Fibroblast of villous mesenchyme (primary cell): ENCODE results near the gene PRRC2B. TPM values are rescaled to one million over a fixed set of nuclear protein-coding genes. Genes with fewer than 3 reads are reported as not detected.
"Not testable (repeated sequence)": the region's sequence is repeated elsewhere in the genome, so short reads cannot be mapped to it uniquely, and the experiment has no call there.

ENCODE experiments used
- DNase-seq: peaks from one replicate; pipeline ENCODE4 v3.0.0-alpha.2; 2010; ENCODE audit warnings: low read depth
- H3K4me3 ChIP-seq: 2 replicates; pipeline ENCODE4 v1.5.1; 2011; ENCODE audit warnings: low read depth, mild to moderate bottlenecking, low read length
- total RNA-seq: library from RNA; depleted of rRNA; stranded (reverse); fragments of >200 nt; gene quantifications from 2 replicates; pipeline ENCODE4 v1.2.3, GENCODE V29; 2012
- TF ChIP-seq, protein P1 (sequence below): IDR thresholded peaks from 2 replicates; pipeline ENCODE4 v1.5.1; 2012; ENCODE audit warnings: low read depth, mild to moderate bottlenecking, low read length; ENCODE audit not compliant: insufficient read depth

Gene PRRC2B
- total RNA-seq, 1 donor: 92.8 TPM

DNA sequence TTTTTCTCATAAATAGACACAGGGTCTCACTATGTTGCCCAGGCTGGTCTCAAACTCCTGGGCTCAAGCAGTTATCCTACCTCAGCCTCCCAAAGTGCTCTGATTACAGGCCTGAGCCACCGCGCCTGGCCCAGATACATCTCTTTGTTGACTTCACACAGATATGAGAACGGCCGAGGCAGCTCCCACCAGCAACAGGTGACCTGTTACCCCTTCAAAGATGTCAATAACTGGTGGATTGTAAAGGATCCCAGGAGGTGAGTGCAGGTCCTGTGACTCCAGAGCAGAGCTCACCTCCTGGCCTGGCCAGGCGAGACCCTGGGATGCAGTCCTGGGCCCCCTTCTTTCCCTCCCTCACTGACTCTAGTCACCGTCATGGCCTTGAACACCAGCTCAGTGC, 118.0 kb downstream of the PRRC2B start:
- TF ChIP-seq, protein P1, sequence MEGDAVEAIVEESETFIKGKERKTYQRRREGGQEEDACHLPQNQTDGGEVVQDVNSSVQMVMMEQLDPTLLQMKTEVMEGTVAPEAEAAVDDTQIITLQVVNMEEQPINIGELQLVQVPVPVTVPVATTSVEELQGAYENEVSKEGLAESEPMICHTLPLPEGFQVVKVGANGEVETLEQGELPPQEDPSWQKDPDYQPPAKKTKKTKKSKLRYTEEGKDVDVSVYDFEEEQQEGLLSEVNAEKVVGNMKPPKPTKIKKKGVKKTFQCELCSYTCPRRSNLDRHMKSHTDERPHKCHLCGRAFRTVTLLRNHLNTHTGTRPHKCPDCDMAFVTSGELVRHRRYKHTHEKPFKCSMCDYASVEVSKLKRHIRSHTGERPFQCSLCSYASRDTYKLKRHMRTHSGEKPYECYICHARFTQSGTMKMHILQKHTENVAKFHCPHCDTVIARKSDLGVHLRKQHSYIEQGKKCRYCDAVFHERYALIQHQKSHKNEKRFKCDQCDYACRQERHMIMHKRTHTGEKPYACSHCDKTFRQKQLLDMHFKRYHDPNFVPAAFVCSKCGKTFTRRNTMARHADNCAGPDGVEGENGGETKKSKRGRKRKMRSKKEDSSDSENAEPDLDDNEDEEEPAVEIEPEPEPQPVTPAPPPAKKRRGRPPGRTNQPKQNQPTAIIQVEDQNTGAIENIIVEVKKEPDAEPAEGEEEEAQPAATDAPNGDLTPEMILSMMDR: no peak
- DNase-seq: no peak
- no peak overlapping the region for H3K4me3 ChIP-seq

DNA sequence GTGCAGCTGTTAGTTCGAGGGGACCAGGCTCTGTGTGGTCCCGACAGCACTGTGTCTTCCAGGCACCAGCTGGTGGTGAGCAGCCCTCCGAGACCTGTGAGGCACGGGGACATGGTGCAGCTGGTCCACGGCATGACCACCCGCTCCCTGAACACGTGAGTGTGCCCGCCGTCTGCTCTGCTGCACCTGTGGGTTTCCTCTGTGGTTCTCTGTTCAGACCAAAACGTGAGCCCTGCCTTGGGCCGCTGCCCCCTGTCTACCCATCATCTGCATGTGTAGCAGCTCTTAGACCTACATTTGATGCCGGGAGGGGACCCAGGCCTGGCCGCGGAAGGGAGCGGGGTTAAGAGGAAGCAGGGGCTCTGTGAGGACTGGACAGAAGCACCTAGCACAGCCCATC, 119.3 kb downstream of the PRRC2B start:
- DNase-seq: no peak
- no peak overlapping the region for H3K4me3 ChIP-seq
- TF ChIP-seq, protein P1: no peak

DNA sequence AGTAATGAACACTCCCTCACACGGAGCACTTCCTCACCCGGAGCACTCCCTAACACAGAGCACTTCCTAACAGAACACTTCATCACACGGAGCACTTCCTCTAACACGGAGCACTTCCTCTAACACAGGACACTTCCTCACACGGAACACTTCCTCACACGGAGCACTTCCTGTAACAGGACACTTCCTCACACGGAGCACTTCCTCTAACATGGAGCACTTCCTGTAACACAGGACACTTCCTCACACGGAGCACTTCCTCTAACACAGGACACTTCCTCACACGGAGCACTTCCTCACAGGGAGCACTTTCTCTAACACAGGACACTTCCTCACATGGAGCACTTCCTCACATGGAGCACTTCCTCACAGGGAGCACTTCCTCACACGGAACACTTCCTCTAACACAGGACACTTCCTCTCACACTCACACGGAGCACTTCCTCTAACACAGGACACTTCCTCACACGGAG, 121.7 kb downstream of the PRRC2B start:
- not testable (repeated sequence) for H3K4me3 ChIP-seq, DNase-seq

DNA sequence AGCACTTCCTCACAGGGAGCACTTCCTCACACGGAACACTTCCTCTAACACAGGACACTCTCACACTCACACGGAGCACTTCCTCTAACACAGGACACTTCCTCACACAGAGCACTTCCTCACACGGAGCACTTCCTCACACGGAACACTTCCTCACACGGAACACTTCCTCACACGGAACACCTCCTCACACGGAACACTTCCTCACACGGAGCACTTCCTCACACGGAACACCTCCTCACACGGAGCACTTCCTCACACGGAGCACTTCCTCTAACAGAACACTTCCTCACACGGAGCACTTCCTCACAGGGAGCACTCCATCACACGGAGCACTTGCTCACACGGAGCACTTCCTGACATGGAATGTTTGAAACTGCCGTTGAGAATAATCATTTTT, 122.2 kb downstream of the PRRC2B start:
- no peak overlapping the region for H3K4me3 ChIP-seq
- TF ChIP-seq, protein P1: no peak
- no peak for DNase-seq

DNA sequence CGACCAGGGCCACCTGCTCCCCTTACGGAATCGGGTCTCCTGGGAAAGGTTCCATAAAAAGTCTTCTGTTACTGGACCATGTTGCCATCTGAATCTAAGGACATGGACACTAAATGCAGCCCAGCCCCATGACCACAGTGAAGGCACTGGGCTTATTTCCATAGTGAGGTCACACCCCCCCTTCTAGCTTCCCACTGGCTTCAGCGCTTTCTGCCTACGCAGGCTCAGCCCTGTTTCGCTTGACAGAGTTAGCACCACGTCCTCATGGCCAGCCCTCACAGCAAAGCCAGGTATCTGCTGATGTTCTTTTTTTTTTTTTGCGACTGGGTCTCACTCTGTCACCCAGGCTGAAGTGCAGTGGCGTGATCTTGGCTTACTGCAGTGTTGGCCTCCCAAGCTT, 123.0 kb downstream of the PRRC2B start:
- H3K4me3 ChIP-seq: no peak overlapping the region
- TF ChIP-seq, protein P1: no peak
- DNase-seq: no peak

DNA sequence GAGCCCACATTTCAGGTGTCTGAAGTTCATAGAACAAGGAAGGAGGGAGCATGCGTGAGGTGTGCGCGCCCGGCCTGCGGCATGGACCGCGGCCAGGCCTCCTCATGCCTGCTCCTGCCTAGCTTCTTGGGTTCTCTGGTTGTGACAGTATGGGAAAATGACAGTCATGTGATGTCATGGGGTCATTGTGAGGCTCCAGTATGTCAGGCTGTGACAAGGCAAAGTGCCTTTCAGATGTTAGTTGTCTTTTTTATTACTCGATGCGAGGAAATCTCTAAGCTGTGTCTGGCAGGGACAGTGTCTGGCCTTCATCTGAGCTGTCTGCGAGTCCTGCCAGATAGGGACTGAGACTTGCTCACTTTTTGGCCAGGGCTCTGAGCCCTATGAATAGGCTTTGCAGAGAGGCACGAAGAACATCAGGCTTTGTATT, 123.9 kb downstream of the PRRC2B start:
- TF ChIP-seq, protein P1: no peak
- no peak for DNase-seq
- H3K4me3 ChIP-seq: no peak overlapping the region

DNA sequence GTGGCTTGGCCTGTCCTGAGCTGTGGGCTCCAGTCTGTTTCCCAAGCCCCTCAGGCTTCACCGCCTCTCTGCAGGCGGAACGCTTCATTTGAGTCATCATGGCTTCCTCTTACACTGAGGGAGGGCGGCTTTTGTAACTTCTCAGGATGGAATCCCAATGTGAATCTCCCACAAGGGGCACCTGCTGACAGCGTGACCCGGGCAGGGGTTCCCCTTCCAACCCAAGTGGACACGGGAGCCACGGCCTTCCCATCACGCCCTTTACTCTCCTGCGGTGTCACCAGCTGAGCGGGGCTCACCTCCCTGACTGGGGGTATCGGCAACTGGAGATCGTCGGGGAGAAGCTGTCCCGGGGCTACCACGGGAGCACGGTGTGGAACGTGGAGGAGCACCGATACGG, 124.7 kb downstream of the PRRC2B start:
- no peak overlapping the region for H3K4me3 ChIP-seq
- DNase-seq: no peak
- TF ChIP-seq, protein P1: no peak

DNA sequence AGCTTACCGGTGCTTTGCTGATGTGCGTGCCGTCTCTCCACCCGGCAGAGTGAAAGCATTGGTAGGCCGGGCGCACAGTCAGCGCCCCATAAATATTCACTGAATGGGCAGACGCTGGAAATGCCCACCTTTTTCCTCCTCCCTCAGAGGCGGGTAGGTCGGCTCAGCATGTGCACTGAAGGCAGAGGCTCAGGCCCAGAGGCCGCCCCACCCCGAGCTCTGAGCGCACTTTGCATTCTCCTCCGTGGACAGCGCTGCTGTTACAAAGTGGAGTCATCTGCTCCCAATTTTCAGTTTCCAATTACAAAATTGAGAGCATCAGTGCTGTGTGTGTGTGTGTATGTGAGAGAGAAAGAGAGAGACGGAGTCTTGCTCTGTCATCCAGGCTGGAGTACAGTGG, 126.6 kb downstream of the PRRC2B start:
- TF ChIP-seq, protein P1: no peak
- H3K4me3 ChIP-seq: no peak overlapping the region
- no peak for DNase-seq
